ENCODE measurements around the gene MYCT1. TPM values are rescaled to one million over a fixed set of nuclear protein-coding genes. Genes with fewer than 3 reads are reported as not detected.
"Not testable (repeated sequence)": the region's sequence is repeated elsewhere in the genome, so short reads cannot be mapped to it uniquely, and the experiment has no call there.

The MYCT1 gene, protein sequence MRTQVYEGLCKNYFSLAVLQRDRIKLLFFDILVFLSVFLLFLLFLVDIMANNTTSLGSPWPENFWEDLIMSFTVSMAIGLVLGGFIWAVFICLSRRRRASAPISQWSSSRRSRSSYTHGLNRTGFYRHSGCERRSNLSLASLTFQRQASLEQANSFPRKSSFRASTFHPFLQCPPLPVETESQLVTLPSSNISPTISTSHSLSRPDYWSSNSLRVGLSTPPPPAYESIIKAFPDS
- 0.22 TPM in 1 of 2 replicates, not detected in the other for total RNA-seq (2012; rRNA removed)

DNA sequence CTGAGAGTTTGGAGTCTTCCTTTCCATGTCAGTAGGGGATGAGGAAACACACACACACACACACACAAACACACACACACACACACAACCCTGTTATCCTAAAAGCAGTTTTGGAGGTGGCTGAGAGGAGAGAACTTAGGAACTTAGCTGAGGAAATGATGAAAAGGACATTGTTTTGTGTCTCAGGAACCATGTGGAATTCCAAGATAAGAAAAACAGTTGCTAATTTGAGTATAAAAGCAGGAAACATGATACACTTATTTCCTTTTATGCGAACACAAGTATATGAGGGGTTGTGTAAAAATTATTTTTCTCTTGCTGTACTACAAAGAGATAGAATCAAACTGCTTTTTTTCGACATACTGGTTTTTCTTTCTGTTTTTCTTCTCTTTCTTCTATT lies at the start of gene MYCT1:
MYCT1 (plus strand) TSS at position 264 of the 400 bp plus-strand sequence; CDS start at position 270, 6 bp downstream.
- no peak within 1 kb of the TSS for H3K4me3 ChIP-seq (ENCODE audit: low read length)
- no peaks in the 10 kb centered on the region for H3K27me3 ChIP-seq (ENCODE audit: control insufficient read depth, insufficient read depth, low read length)
- peak within 1 kb of the TSS; percentile 23 for H3K9ac ChIP-seq (ENCODE audit: low read depth, low read length)
- no peak within 1 kb of the TSS for H3K4me2 ChIP-seq (ENCODE audit: low read length)
- H3K36me3 ChIP-seq (ENCODE audit: insufficient read depth, low read length), result no peaks in the 10 kb centered on the region
- peaks cover 20% of the 10 kb centered on the region for H3K4me1 ChIP-seq (ENCODE audit: control insufficient read depth, insufficient read depth, low read length)
- no peaks in the 10 kb centered on the region for H3K9me3 ChIP-seq (replicated peaks; ENCODE audit: low read length)

DNA sequence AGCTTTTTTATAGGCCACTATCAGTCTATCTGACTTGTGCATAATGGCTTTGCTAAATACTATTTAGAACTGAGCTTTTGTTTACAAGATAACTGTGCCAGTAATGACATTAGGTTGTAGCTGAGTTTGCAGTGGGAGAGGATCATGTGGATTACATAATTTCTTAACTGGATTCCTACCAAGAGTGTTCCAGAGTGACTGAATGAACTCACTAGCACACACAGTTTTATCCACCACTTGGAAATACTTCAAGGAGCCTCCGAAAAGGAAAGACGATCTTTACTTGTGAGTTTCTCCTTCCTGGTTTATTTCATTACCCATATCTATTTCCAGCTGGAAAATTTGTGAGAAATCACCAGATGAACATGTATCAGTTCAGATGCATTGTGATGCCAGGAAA lies 49.6 kb upstream of the MYCT1 start:
- Histone ChIP-seq H3K9me3 (replicated peaks; ENCODE audit: low read length) (no peaks in the 10 kb centered on the region), H3K36me3 (ENCODE audit: insufficient read depth, low read length) (no peaks in the 10 kb centered on the region), H3K4me2 (ENCODE audit: low read length) (no peak overlapping the region), H3K4me3 (ENCODE audit: low read length) (no peak overlapping the region), H3K9ac (ENCODE audit: low read depth, low read length) (no peak overlapping the region), H3K27me3 (ENCODE audit: control insufficient read depth, insufficient read depth, low read length) (no peaks in the 10 kb centered on the region), H3K4me1 (ENCODE audit: control insufficient read depth, insufficient read depth, low read length) (no peaks in the 10 kb centered on the region)

DNA sequence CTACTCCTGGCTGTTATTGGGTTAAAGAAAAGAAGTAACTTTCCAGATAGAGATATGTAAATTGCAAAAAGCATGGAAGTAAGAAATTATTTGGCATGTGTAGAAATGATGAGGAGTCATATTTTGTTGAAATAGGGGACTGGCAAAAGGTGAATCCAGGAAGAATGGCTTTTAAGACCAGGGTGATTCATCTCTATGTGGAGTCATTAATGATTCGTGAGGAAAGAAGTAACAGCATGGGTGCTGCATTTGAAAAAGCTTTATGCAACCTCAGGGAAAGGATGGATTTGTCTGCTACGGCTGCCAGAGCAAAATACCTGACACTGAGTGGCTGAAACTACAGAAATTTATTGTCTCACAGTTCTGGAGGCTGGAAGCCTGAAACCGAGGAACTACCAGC lies 45.7 kb upstream of the MYCT1 start:
- no peaks in the 10 kb centered on the region for H3K4me1 ChIP-seq (ENCODE audit: control insufficient read depth, insufficient read depth, low read length)

DNA sequence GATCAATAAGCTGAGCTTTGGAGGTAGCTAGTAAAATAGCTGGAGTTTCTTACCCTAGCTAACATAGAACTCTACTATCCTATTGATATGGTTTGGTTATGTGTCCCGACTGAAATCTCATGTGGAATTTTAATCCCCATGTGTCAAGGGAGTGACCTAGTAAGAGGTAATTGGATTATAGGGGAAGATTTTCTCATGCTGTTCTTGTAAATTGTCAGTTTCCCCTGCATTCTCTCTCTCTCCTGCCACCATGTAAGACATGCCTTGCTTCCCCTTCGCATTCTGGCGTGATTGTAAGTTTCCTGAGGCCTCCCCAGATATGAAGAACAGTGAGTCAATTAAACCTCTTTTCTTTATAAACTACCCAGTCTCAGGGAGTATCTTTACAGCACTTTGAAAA lies 35.9 kb upstream of the MYCT1 start:
- Histone ChIP-seq H3K4me3 (ENCODE audit: low read length) (no peak overlapping the region), H3K4me2 (ENCODE audit: low read length) (no peak overlapping the region), H3K27me3 (ENCODE audit: control insufficient read depth, insufficient read depth, low read length) (no peaks in the 10 kb centered on the region), H3K36me3 (ENCODE audit: insufficient read depth, low read length) (no peaks in the 10 kb centered on the region), H3K9me3 (replicated peaks; ENCODE audit: low read length) (no peaks in the 10 kb centered on the region), H3K4me1 (ENCODE audit: control insufficient read depth, insufficient read depth, low read length) (no peaks in the 10 kb centered on the region), H3K9ac (ENCODE audit: low read depth, low read length) (no peak overlapping the region)

More for the DNA sequence above, 45.7 kb upstream of the MYCT1 start:
- Histone ChIP-seq H3K9ac (ENCODE audit: low read depth, low read length) (no peak overlapping the region), H3K9me3 (replicated peaks; ENCODE audit: low read length) (no peaks in the 10 kb centered on the region), H3K27me3 (ENCODE audit: control insufficient read depth, insufficient read depth, low read length) (no peaks in the 10 kb centered on the region), H3K4me3 (ENCODE audit: low read length) (no peak overlapping the region), H3K4me2 (ENCODE audit: low read length) (no peak overlapping the region), H3K36me3 (ENCODE audit: insufficient read depth, low read length) (no peaks in the 10 kb centered on the region)

DNA sequence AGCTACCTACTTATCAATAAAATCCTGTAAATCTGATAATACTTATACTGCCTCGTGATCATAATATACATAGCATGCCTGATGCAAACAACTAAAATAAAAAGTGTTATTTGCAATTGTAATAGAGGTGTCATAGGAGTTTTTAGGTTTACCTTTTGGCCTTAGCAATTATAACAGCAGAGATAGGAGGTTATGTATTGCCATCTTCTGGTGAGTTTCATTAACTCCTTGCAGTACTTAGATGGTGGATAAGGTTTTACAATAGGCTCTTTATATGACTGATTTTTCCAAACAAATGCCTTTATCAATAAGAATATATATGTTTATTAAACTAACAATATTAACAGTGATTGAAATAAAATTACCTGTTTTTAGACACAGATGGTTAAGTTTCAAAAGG lies 27.8 kb upstream of the MYCT1 start:
- no peaks in the 10 kb centered on the region for H3K9me3 ChIP-seq (replicated peaks; ENCODE audit: low read length)
- no peak overlapping the region for H3K4me3 ChIP-seq (ENCODE audit: low read length)
- peaks cover 21% of the 10 kb centered on the region for H3K4me1 ChIP-seq (ENCODE audit: control insufficient read depth, insufficient read depth, low read length)
- H3K9ac ChIP-seq (ENCODE audit: low read depth, low read length), result no peak overlapping the region
- H3K36me3 ChIP-seq (ENCODE audit: insufficient read depth, low read length), result no peaks in the 10 kb centered on the region
- no peaks in the 10 kb centered on the region for H3K27me3 ChIP-seq (ENCODE audit: control insufficient read depth, insufficient read depth, low read length)
- no peak overlapping the region for H3K4me2 ChIP-seq (ENCODE audit: low read length)

DNA sequence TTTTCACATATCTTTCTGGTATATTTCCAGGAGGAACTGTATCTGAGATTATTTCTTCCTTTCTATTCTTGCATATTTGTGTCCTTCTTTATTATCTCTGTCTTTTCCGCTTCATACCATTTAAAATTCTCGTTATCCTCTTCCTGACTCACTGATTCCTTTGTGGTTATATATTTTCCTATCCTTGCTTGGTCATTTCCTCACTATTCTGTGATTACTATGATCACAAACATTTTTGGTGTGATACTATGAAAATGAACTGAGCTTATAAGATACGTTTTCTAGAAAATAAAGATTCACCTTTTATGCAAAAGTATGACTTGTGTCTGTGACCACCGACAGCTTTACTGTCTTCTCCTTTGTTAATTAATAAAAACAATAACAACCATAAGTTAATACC lies 26.5 kb upstream of the MYCT1 start:
- Histone ChIP-seq H3K4me1 (ENCODE audit: control insufficient read depth, insufficient read depth, low read length) (peaks cover 21% of the 10 kb centered on the region), H3K36me3 (ENCODE audit: insufficient read depth, low read length) (no peaks in the 10 kb centered on the region), H3K27me3 (ENCODE audit: control insufficient read depth, insufficient read depth, low read length) (no peaks in the 10 kb centered on the region), H3K9ac (ENCODE audit: low read depth, low read length) (no peak overlapping the region), H3K4me3 (ENCODE audit: low read length) (no peak overlapping the region), H3K4me2 (ENCODE audit: low read length) (peak overlapping the region; percentile 26), H3K9me3 (replicated peaks; ENCODE audit: low read length) (no peaks in the 10 kb centered on the region)

DNA sequence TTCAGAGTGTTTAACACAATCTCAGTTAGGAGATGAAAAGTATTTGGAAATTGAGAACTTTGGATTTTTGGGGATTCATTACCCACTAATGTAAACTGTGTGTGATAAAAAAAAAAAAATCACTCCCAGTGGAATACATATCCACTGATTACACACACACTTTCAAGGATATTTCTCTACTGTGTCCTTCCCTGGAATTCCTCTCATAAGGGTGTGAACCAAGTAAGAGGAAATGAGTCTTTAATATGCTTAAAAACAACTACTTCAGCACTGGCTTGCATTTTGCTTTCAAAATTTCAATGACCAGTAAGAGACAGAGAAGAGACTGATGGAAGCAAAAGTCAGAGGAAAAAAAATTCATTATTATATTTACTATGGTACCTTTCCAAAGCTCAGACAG lies 24.5 kb upstream of the MYCT1 start:
- Histone ChIP-seq H3K27me3 (ENCODE audit: control insufficient read depth, insufficient read depth, low read length) (no peaks in the 10 kb centered on the region), H3K4me3 (ENCODE audit: low read length) (no peak overlapping the region), H3K9ac (ENCODE audit: low read depth, low read length) (no peak overlapping the region), H3K36me3 (ENCODE audit: insufficient read depth, low read length) (no peaks in the 10 kb centered on the region), H3K4me2 (ENCODE audit: low read length) (no peak overlapping the region), H3K9me3 (replicated peaks; ENCODE audit: low read length) (no peaks in the 10 kb centered on the region), H3K4me1 (ENCODE audit: control insufficient read depth, insufficient read depth, low read length) (peaks cover 21% of the 10 kb centered on the region)

DNA sequence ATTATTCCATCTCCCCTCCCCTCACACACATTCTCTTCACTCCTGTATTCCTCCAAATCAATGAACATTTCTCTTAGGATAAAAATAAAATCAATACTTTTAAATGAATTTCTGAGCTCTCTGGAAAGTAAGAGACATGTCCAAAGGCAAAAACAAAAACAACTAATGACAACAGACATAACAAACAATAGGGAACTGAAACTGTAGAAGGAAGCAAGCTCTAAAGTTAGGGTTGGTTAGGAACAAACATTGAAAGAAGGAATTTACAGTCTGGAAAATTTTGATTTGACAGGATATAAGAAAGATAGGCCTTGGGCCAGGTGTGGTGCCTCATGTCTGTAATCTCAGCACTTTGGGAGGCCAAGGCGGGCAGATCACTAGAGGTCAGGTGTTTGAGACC lies 17.5 kb upstream of the MYCT1 start:
- H3K9ac ChIP-seq (ENCODE audit: low read depth, low read length), result no peak overlapping the region
- no peaks in the 10 kb centered on the region for H3K4me1 ChIP-seq (ENCODE audit: control insufficient read depth, insufficient read depth, low read length)
- H3K27me3 ChIP-seq (ENCODE audit: control insufficient read depth, insufficient read depth, low read length), result no peaks in the 10 kb centered on the region
- no peaks in the 10 kb centered on the region for H3K9me3 ChIP-seq (replicated peaks; ENCODE audit: low read length)
- no peaks in the 10 kb centered on the region for H3K36me3 ChIP-seq (ENCODE audit: insufficient read depth, low read length)
- no peak overlapping the region for H3K4me2 ChIP-seq (ENCODE audit: low read length)
- no peak overlapping the region for H3K4me3 ChIP-seq (ENCODE audit: low read length)

DNA sequence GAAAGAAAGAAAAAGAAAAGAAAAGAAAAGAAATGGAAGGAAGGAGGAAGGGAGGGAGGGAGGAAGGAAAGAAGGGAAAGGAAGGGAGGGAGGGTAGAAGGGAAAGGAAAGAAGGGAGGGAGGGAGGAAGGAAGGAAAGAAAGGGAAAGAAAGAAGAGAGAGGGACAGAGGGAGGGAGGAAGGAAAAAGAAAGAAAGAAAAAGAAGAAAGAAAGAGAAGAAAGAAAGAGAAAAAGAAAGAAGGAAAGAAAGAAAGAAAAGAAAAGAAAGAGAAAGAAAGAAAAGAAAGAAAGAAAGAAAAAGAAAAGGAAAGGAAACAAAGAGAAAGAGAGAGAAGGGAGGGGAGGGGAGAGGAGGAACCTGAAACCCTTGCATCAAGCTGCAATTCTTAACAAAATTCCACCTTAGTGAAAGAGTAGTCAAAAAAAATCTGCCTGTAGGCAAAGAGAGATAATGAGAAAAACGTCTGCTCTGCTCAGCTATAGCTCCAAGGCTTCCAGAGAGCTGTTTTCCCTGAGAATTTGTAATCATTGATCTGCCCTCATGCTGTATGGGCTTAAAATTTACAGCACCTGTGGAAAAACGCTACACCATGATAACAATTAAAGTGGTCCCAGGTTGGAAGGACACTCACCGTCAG lies 16.7 kb upstream of the MYCT1 start:
- H3K9me3 ChIP-seq (replicated peaks; ENCODE audit: low read length), result no peaks in the 10 kb centered on the region
- no peaks in the 10 kb centered on the region for H3K27me3 ChIP-seq (ENCODE audit: control insufficient read depth, insufficient read depth, low read length)
- no peaks in the 10 kb centered on the region for H3K36me3 ChIP-seq (ENCODE audit: insufficient read depth, low read length)
- no peak overlapping the region for H3K4me3 ChIP-seq (ENCODE audit: low read length)
- no peak overlapping the region for H3K4me2 ChIP-seq (ENCODE audit: low read length)
- H3K4me1 ChIP-seq (ENCODE audit: control insufficient read depth, insufficient read depth, low read length), result no peaks in the 10 kb centered on the region
- H3K9ac ChIP-seq (ENCODE audit: low read depth, low read length), result no peak overlapping the region

DNA sequence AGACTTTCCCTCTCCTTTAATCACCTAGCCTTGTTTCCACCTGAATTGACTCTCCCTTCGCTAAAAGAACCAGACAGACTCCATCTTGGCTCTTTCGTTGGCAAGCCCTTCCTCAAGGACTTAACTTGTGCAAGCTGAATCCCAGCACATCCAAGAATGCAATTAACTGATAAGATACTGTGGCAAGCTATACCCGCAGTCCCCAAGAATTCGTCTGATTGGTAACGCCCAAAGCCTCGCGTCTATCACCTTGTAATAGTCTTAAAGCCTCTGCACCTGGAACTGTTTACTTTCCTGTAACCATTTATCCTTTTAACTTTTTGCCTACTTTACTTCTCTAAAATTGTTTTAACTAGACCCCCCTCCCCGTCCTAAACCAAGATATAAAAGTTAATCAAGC lies 15.6 kb upstream of the MYCT1 start:
- Histone ChIP-seq H3K4me1 (ENCODE audit: control insufficient read depth, insufficient read depth, low read length) (no peaks in the 10 kb centered on the region), H3K9me3 (replicated peaks; ENCODE audit: low read length) (no peaks in the 10 kb centered on the region), H3K27me3 (ENCODE audit: control insufficient read depth, insufficient read depth, low read length) (no peaks in the 10 kb centered on the region), H3K4me2 (ENCODE audit: low read length) (no peak overlapping the region), H3K4me3 (ENCODE audit: low read length) (no peak overlapping the region), H3K9ac (ENCODE audit: low read depth, low read length) (no peak overlapping the region), H3K36me3 (ENCODE audit: insufficient read depth, low read length) (no peaks in the 10 kb centered on the region)

DNA sequence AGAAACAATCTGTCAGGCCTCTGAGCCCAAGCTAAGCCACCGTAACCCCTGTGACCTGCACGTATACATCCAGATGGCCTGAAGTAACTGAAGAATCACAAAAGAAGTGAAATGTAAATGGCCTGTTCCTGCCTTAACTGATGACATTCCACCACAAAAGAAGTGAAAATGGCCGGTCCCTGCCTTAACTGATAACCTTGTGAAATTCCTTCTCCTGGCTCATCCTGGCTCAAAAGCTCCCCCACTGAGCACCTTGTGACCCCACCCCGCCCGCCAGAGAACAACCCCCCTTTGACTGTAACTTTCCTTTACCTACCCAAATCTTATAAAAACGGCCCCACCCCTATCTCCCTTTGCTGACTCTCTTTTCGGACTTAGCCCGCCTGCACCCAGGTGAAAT lies 14.8 kb upstream of the MYCT1 start:
- H3K27me3 ChIP-seq (ENCODE audit: control insufficient read depth, insufficient read depth, low read length); H3K4me2 ChIP-seq (ENCODE audit: low read length); H3K9me3 ChIP-seq (replicated peaks; ENCODE audit: low read length); H3K9ac ChIP-seq (ENCODE audit: low read depth, low read length); H3K36me3 ChIP-seq (ENCODE audit: insufficient read depth, low read length); H3K4me1 ChIP-seq (ENCODE audit: control insufficient read depth, insufficient read depth, low read length); H3K4me3 ChIP-seq (ENCODE audit: low read length): not testable (repeated sequence)

DNA sequence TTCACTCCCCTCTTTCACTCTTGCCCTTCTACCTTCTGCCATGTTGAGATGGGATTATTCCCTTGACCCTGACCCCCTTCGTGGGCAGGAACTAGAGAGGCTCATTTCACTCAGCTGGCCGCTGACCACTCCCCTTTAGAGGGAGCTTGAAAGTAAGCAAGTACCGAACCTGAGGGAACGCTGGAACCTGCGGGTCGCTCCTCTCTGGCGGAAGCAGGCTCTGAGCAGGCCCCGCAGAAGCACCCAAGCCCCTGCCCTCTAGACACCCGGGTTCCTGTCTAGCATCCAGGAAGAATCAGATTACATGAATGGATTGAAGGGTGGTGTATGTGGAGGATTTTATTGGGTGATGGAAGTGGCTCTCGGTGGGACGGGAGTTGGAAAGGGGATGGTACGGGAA lies 11.9 kb upstream of the MYCT1 start:
- H3K4me1 ChIP-seq (ENCODE audit: control insufficient read depth, insufficient read depth, low read length), result no peaks in the 10 kb centered on the region
- no peaks in the 10 kb centered on the region for H3K9me3 ChIP-seq (replicated peaks; ENCODE audit: low read length)

More for the DNA sequence above, 11.9 kb upstream of the MYCT1 start:
- no peaks in the 10 kb centered on the region for H3K36me3 ChIP-seq (ENCODE audit: insufficient read depth, low read length)
- no peak overlapping the region for H3K4me3 ChIP-seq (ENCODE audit: low read length)
- H3K9ac ChIP-seq (ENCODE audit: low read depth, low read length), result no peak overlapping the region
- no peaks in the 10 kb centered on the region for H3K27me3 ChIP-seq (ENCODE audit: control insufficient read depth, insufficient read depth, low read length)
- no peak overlapping the region for H3K4me2 ChIP-seq (ENCODE audit: low read length)
